IMR-90 (cell line): ENCODE results near the gene SLC6A2.

Source experiments
- BHLHE40 ChIP-seq: fragments of 150-350 bp; IDR thresholded peaks from 2 replicates; pipeline ENCODE4 v1.6.1; 2016; ENCODE audit warnings: mild to moderate bottlenecking, low read depth, low read length
- CEBPB ChIP-seq: IDR thresholded peaks from 2 replicates; pipeline ENCODE4 v1.6.1; 2012; ENCODE audit warnings: low read depth, low read length, improper control_type of control experiment
- CTCF ChIP-seq: conservative IDR thresholded peaks from 2 replicates; pipeline ENCODE4 v1.5.1; 2012; ENCODE audit warnings: mild to moderate bottlenecking, low read depth, low read length, improper control_type of control experiment
- FOS ChIP-seq: fragments of 150-350 bp; IDR thresholded peaks from 2 replicates; pipeline ENCODE4 v1.6.1; 2016; ENCODE audit warnings: low read depth, low read length
- MXI1 ChIP-seq: IDR thresholded peaks from 2 replicates; pipeline ENCODE4 v1.6.1; 2012; ENCODE audit warnings: low read depth, mild to moderate bottlenecking, low read length, moderate library complexity, borderline replicate concordance
- NFE2L2 ChIP-seq: fragments of 150-350 bp; IDR thresholded peaks from 2 replicates; pipeline ENCODE4 v1.6.1; 2016; ENCODE audit warnings: low read depth, mild to moderate bottlenecking, low read length
- POLR2A ChIP-seq: IDR thresholded peaks from 2 replicates; pipeline ENCODE4 v1.6.1; 2012; ENCODE audit warnings: mild to moderate bottlenecking, low read depth, low read length
- RCOR1 ChIP-seq: IDR thresholded peaks from 2 replicates; pipeline ENCODE4 v1.6.1; 2012; ENCODE audit warnings: mild to moderate bottlenecking, low read length, improper control_type of control experiment; ENCODE audit not compliant: insufficient replicate concordance
- RFX5 ChIP-seq: IDR thresholded peaks from 2 replicates; pipeline ENCODE4 v1.8.0; 2012; ENCODE audit warnings: low read depth, mild to moderate bottlenecking, low read length, moderate library complexity

- TF ChIP-seq RFX5 (no peak), CTCF (no peak), FOS (no peak), BHLHE40 (no peak), POLR2A (no peak), NFE2L2 (no peak), RCOR1 (no peak), MXI1 (no peak), CEBPB (no peak)
Measured at GRCh38 chr16:55732496-55732895, 76.7 kb downstream of the SLC6A2 start.
